SK-N-DZ (cell line): ENCODE data around the gene PSMG1.
"Not testable (repeated sequence)": the region's sequence is repeated elsewhere in the genome, so short reads cannot be mapped to it uniquely, and the experiment has no call there.

Experiments used
- DNase-seq: peaks from one replicate; pipeline ENCODE4 v3.0.0-alpha.2; 2015; ENCODE audit warnings: low spot score

PSMG1 gene

DNA sequence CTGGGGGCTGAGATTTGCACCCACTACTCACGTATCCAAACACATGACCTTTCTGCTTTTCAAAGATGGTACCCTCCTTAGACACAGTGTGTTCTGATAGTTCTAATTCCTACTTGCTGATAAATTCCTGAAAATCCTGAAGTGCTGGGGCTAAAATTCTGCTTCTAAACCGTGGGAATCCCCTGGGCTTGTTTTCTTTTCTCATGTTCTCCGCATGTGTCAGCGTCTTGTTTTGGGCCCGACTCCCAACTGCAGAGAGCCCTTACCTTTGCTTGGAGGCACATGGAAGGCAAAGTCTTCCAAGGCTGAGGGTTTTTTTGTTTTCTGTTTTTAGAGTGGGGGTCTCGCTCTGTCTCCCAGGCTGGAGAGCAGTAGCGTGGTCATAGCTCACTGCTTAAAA is 27.2 kb downstream of the PSMG1 start:
- no peak for DNase-seq

DNA sequence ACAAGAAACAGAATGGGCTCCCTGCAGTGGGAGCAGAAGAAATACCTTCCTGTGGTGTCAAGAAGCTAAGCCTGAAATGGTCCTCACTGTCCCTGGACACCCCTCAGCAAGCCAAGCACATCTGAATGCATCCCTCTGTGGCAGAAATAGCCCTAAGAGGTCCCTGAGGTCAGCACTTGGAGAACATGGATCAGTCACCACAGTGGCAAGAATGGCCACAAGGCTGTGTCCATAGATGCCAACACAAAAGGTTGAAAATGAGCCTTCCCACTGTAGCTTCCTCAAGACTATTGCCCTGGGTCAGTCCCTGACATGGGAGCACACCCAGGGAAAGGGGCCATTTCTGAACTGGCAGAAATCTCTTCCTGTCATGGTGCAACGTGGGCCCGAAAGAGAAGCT is 27.7 kb downstream of the PSMG1 start:
- DNase-seq = no peak

DNA sequence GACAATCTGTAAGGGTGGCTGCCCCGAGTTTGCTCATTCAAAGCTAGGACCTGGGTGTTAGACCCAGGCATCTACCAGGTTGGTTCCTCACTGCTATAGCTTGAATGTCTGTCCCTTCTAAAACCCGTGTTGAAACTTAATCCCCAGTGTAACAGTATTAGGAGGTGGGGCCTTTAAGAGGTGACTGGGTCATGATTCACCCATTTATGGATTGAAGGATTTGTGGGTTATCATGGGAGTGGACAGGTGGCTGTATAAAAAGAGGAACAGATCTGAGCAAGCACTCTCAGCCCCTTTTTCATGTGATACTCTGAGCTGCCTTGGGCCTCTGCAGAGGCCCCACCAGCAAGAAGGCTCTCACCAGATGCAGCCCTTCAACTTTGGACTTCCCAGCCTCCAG is 29.4 kb downstream of the PSMG1 start:
- DNase-seq = no peak

DNA sequence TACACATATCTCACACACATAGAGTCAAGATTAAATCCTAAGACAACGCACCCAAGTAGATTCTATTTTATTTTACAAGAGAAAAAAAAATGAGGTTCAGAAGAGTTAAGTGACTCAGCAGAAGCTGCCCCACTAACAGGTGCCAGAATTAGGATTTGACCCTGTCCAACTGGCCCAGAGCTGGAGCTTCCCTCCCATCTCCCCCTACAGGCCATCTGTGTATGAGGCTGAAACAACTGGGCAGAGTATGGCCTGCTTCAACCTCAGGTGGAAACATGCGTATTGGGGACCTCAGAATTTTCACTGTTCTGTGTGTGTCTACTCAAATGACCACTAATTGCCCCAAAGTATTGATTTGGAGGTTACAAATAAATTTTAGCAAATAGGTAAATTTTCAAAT is 29.9 kb downstream of the PSMG1 start:
- no peak for DNase-seq

DNA sequence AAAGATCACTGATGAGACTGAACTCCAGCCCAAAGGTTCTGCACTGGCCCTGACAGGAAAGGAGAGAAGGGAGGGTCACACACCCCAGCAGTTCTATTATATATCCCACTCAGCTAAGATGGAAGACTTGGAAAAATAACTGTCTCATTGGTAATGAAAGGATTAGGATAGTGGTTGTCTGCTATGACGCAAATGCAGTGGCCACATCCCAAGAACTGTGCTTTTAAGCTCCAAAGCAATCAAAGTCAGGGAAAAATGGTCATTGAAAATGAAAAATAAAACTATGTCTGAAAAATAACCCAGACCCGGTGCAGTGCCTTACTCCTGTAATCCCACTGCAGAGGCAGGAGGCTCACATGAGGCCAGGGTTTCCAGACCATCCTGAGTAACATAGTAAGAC is 31.0 kb downstream of the PSMG1 start:
- DNase-seq = no peak

DNA sequence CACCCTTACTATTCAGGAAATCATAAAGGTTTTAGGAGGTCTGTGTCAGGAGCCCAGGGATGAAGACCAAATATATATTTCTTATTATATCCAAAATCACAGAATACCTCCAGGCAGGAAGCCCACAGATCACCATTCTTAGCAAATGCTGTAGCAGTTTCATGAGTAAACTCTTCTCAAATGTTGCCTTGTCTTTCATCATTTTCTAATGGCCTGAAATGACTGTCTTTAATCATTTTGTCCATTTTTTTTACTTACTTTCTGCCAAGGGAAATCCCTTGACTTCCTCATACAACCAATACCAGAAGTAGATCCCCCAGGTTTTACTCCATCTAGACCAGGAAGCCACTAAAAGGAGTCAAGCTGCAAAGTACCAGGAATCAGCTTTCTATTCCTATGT is 32.4 kb downstream of the PSMG1 start:
- no peak for DNase-seq

DNA sequence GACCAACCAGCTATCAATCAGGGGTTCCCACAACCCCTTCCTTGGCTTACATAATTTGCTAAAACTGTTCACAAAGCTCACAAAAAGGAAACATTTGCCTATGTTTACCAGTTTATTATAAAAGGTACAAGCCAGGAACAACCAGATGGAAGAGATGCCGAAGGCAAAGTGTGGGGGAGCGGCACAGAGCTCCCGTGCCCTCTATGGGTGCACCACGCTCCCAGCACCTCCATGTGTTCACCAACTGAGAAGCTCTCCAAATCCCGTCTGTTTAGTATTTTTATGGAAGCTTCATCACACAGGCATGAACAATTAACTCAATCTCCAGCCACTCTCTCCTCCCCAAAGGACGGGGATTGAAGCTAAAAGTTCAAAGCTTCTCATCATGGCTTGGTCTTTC is 32.9 kb downstream of the PSMG1 start:
- DNase-seq = no peak

DNA sequence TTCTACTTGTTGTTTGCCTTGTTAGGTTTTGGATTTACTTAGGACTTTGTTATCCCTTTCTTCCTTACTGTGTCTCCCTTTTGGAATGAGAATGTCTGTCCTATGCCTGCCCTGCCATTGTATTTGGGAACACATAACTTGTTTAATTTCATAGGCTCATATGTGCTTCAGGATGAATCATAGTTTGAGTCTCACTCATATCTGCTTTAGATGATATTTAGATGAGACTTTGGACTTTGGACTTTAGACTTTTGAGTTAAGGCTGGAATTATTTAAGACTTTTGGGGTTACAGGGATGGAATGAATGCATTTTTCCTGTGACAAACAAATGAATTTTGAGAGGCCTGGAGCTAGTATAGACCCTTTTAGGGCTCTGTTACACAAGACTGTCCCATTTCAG is 33.4 kb downstream of the PSMG1 start:
- no peak for DNase-seq

DNA sequence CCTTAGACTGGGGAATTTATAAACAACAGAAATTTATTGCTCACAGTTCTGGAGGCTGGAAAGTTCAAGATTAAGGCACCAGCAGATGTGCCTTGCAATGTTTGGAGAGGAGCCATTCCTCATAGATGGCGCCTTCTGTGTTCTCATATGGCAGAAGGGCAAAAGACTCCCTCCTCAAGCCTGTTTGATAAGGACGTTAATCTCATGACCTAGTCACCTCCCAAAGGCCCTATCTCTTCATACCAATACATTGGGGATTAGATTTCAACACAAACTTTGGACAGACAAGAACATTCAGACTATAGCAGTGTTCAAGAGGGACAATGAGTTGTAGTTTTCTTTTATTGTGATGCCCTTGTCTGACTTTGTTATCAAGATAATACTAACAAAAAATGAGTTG is 34.3 kb downstream of the PSMG1 start:
- no peak for DNase-seq

DNA sequence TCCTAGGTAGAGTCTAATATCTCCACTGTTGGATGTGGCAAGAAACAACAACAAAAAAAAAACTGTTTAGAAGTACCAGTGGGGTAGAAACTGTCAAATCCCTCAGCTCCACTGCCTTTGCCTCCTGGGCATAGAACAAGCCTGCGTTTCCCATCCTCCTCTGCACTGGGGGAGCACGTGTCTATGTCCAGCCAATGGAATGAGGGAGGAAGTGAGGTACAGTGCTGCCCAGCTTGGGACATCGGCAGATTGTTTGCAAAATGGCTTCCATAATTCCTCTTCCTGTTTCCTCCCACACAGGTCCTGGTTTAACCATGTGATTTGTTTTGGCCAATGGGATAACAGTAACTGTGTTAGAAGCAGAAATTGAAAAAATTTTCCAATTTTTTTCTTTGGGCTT is 39.1 kb downstream of the PSMG1 start:
- DNase-seq = no peak

DNA sequence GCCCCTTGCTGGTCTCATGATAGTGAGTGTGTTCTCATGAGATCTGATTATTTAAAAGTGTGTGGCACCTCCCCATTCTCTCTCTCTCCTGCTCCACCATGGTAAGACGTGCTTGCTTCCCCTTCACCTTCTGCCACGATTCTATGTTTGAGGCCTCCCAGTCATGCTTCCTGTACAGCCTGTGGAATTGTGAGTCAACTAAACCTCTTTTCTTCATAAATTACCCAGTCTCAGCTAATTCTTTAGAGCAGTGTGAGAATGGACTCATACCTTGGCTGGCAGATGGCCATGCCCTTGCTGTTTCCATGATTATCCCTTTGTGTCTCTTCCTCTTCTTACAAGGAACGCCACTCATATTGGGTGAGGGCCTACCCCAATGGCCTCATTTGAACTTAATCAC is 40.3 kb downstream of the PSMG1 start:
- DNase-seq = no peak

DNA sequence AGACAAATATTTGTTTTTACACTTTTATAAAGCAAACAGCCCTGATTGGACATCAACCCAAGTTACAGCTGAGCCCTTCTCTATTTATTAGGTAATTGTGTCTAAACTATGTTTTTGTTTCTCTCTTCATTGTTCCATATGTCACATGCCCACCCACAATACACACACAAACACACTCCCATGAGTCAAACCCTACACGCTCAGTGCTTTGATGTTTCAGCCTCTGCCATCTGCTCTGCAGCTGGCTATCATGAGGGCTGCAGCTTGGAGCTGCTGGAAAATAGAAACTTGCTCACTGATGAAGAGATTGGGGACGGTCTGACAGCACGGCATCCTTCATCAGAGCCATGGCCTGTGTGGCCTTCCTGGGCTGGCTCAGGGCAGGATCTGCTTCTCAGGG is 41.7 kb downstream of the PSMG1 start:
- DNase-seq = peak; percentile 47

DNA sequence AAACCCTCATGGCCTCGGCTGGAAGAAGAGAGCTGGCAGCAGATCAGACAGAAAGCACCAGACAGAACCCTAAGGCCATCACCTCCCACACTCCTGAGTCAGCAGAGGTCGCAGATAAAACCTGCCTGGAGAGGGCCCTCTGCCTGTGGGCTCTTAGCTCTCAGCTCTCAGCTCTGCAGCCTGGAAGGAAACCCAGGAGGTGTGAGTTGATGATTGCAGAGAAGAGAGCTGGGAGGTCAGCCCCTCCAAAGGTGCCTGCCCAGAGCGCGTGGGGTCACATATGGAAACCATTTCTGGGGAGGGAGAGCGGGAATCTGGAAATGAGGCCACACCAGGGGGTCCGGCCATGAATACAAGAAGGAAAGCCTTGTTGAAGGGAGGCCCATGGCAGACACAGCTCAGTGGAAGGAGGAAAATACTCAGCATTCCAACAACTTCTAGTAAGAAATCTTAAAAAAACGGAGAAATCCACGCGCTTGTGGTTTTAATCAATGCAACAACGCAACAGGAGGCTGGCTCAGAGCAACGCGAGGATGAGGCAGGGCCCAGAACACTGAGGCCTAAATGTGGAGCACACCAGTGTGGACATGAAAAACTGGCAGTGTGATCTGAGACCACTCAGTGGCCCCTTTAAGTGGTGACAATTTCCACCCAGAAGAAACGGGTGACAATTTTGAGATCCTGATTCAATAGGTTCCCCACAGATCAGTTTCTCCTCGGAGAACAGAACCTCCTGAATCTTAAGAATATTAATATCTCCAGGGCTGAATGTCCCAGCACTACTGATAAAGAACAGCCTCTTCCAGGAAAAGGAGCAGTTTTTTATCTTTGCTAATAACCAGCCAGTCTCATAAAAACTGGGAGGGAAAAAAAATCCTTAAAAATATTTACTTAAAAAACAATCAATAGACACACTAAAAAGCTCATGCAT is 45.7 kb downstream of the PSMG1 start:
- DNase-seq = no peak

DNA sequence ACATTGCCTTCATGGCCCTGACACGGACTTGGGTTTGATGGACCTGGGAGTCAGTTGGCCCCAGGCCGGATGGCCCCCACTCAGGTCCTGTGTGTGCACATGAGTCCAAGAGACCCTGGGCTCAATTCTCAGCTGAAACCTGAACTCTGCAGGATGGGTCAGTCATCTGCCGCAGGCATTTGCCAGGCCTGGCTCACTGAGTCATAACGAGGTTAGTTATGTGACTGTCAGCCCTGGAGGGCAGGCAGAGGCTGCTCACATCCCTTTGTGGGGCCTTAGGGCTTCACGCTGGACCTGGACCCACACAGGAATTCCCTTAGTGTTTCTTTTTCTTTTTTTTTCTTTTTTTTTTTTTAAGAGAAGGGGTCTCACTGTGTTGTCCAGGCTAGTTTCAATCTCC is 46.5 kb downstream of the PSMG1 start:
- DNase-seq = no peak

DNA sequence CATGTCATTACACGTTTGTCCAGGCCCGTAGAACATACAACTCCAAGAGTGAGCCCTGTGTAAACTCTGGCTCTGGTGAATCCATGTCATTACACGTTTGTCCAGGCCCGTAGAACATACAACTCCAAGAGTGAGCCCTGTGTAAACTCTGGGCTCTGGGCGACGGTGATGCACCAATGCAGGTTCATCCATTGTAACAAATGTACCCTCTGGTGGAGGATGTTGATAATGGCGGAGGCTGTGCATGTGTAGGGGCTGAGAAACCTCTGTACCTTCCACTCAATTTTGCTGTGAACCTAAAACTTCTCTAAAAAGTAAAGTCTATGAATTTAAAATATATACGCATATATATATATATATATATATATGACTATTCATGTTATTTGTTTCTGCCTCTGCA is 47.1 kb downstream of the PSMG1 start:
- DNase-seq = not testable (repeated sequence)

DNA sequence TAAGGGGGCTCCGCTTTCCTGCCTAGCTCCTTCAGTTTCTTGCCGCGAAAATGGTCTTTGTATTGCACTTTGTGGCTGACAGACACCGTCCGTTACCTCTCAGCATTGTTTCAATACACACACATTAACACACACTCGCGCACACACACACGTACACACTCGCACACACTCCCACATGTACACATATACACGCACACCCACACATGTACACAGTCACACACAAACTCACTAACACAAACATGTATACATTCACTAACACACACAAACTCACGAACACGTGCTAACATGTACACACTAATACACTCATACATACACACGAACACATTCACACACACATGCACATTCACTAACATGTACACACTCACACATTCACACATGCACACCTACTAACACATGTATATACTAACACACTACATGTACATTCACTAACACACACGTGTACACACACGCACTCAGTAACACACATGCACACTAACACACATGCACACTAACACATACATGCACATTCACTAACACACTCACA is 48.9 kb downstream of the PSMG1 start:
- no peak for DNase-seq

DNA sequence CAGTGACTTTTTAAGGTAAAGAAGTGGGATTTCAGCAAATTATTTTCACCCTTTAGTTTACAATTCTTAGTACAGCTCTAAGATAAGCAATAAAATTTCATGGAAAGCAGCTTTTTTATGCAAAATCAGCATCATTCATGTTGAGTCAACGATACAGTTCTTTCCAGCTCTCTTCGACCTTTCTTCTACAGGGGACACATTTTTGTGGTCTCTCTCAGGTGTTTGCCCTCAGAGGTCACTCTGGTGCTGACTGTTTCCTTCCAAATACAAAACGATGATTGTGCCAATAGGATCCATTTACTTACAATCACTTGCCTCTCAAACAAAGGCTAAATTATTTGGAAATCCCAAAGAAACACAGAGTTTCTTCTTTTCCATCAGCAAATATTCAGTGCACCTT is 51.0 kb downstream of the PSMG1 start:
- DNase-seq = no peak

DNA sequence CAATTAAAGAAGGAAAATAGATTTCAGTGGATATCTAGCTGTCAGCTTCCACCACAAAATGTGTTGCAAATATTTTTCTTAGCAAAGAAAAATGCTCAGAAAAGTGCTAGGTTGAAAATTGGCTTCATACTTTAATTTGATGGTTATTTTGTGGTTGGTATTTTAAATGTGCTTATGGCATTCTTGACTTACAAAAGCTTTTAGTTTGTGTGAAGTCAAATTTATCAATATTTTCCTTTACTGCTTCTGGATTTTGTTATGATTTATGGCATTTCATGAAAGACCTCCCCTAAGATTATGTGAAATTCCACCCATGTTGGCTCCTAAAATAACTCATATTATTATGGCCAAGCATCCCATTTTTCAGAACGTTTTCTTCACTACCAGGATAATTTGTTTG is 51.5 kb downstream of the PSMG1 start:
- DNase-seq = no peak

DNA sequence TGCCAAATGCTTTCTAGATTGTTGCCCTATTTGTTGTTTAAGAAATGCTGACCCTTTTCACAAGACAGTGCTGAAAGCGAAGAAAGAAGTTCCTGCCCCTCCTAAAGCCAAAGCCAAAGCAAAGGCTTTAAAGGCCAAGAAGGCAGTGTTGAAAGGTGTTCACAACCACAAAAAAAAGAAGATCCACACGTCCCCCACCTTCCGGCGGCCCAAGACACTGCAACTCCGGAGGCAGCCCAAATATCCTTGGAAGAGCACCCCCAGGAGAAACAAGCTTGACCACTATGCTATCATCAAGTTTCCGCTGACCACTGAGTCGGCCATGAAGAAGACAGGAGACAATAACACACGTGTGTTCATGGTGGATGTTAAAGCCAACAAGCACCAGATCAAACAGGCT is 55.7 kb downstream of the PSMG1 start:
- DNase-seq = no peak

DNA sequence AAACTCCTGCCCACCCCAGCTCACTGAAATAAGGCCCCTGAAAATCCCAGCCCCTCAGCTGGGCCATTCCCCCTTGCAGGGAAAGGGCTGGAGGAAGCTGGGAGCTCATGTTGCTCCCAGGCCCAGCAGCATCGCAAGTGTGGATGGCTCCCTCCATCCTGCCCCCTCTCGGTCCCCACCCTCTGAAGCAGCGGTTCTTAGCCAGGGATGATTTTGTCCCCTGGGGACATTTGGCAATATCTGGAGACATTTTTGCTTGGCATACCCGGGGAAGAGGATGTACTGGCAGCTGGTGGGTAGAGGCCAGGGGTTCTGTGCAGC is 56.8 kb downstream of the PSMG1 start:
- no peak for DNase-seq

DNA sequence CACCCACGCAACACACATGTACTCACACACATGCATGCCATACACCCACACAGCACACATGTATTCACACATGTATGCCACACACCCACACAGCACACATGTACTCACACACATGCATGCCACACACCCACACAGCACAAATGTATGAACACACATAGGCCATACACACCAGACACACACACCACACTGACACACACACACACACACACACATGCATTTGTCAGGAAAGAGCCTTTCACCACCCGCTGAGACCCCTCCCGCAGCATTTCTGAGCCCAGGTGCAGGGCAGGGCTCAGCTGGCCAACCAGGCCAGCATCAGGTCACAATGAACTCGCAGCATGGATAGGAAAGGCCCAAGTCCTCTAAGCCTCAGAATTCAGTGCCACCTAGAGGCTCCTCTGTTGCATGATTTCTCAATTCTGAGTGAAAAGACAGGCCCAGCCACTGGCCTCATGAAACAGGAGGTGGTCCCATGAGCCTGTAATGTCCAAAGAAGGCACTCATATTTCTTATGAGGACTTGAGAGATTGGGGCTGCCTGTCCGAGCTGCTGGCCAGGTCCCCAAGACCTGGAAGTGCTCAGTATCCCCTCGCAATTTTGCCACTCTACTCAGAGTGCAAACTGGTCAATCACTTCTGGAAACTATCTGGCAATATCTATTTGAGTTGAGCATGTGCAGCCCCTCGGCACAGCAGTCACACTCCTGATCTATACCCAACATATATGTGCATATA is 57.3 kb downstream of the PSMG1 start:
- DNase-seq = peak; percentile 62
